ENCODE data around the gene TTLL11. TPM values are rescaled to one million over a fixed set of nuclear protein-coding genes. Genes with fewer than 3 reads are reported as not detected.

Gene TTLL11
- total RNA-seq, 1 experiment from 2014 or later, result 7.0 TPM

- Histone ChIP-seq H3K27ac (ENCODE audit: low read length) (no peak overlapping the region), H3K79me2 (ENCODE audit: low read length) (no peaks in the 10 kb centered on the region), H3K9ac (ENCODE audit: low read length) (no peak overlapping the region), H3K4me2 (ENCODE audit: low read length) (no peak overlapping the region), H3K4me1 (ENCODE audit: insufficient read depth, low read length) (no peaks in the 10 kb centered on the region), H3K4me3 (ENCODE audit: low read length) (no peak overlapping the region), H4K20me1 (ENCODE audit: low read length) (no peaks in the 10 kb centered on the region), H3F3A (ENCODE audit: low read length, unreplicated experiment) (no peaks in the 10 kb centered on the region), H2AFZ (ENCODE audit: low read length) (no peak overlapping the region), H3K27me3 (ENCODE audit: low read length) (no peaks in the 10 kb centered on the region), H3K36me3 (ENCODE audit: low read depth, low read length) (no peaks in the 10 kb centered on the region), H3K9me2 (replicated peaks; ENCODE audit: low read length) (no peaks in the 10 kb centered on the region), H3K9me3 (ENCODE audit: low read length) (no peaks in the 10 kb centered on the region)
- ChIA-PET POLR2A (ENCODE audit: unreplicated experiment) (no interaction called here), CTCF (no interaction called here)
- TF ChIP-seq EZH2phosphoT487 (IDR thresholded peaks at IDR 0.05; ENCODE audit: borderline replicate concordance, low read length), result no peak
- TF ChIP-seq EZH2 (IDR thresholded peaks at IDR 0.05; ENCODE audit: low read length, unreplicated experiment), result no peak
- TF ChIP-seq CTCF (conservative IDR thresholded peaks at IDR 0.05; ENCODE audit: low read depth, low read length), result no peak
- no TSS peak for BruUV-seq (replicated peaks)
- no peak for DNase-seq
- intact Hi-C loops (cut with micrococcal nuclease), result no loop called here
- ATAC-seq, result no peak
These were observed 275.6 kb downstream of the TTLL11 start for GRCh38 chr9:121817476-121817875.

- no peak for DNase-seq
- Histone ChIP-seq H3K9ac (ENCODE audit: low read length) (no peak overlapping the region), H3K4me3 (ENCODE audit: low read length) (no peak overlapping the region), H3K4me1 (ENCODE audit: insufficient read depth, low read length) (no peaks in the 10 kb centered on the region), H3K27ac (ENCODE audit: low read length) (no peak overlapping the region), H4K20me1 (ENCODE audit: low read length) (no peaks in the 10 kb centered on the region), H3K27me3 (ENCODE audit: low read length) (no peaks in the 10 kb centered on the region), H3K9me2 (replicated peaks; ENCODE audit: low read length) (no peaks in the 10 kb centered on the region), H3K4me2 (ENCODE audit: low read length) (no peak overlapping the region), H3K36me3 (ENCODE audit: low read depth, low read length) (no peaks in the 10 kb centered on the region), H3K9me3 (ENCODE audit: low read length) (no peaks in the 10 kb centered on the region), H3K79me2 (ENCODE audit: low read length) (no peaks in the 10 kb centered on the region), H3F3A (ENCODE audit: low read length, unreplicated experiment) (no peaks in the 10 kb centered on the region), H2AFZ (ENCODE audit: low read length) (no peak overlapping the region)
- CTCF ChIA-PET, result no interaction called here
- ATAC-seq, result no peak
- no peak for TF ChIP-seq EZH2phosphoT487 (IDR thresholded peaks at IDR 0.05; ENCODE audit: borderline replicate concordance, low read length)
- no peak for TF ChIP-seq CTCF (conservative IDR thresholded peaks at IDR 0.05; ENCODE audit: low read depth, low read length)
- POLR2A ChIA-PET (ENCODE audit: unreplicated experiment), result no interaction called here
- intact Hi-C loops (cut with micrococcal nuclease), result no loop called here
- BruUV-seq (replicated peaks), result no TSS peak
These were observed 276.2 kb downstream of the TTLL11 start for GRCh38 chr9:121816845-121817450.

- no peak overlapping the region for H3K4me2 ChIP-seq (ENCODE audit: low read length)
- H3F3A ChIP-seq (ENCODE audit: low read length, unreplicated experiment), result no peaks in the 10 kb centered on the region
- H3K79me2 ChIP-seq (ENCODE audit: low read length), result no peaks in the 10 kb centered on the region
- no peaks in the 10 kb centered on the region for H3K9me2 ChIP-seq (replicated peaks; ENCODE audit: low read length)
- no peaks in the 10 kb centered on the region for H3K36me3 ChIP-seq (ENCODE audit: low read depth, low read length)
- POLR2A ChIA-PET (ENCODE audit: unreplicated experiment), result no interaction called here
- no peak overlapping the region for H3K4me3 ChIP-seq (ENCODE audit: low read length)
- H3K9ac ChIP-seq (ENCODE audit: low read length), result no peak overlapping the region
- H3K27ac ChIP-seq (ENCODE audit: low read length), result no peak overlapping the region
- TF ChIP-seq CTCF (conservative IDR thresholded peaks at IDR 0.05; ENCODE audit: low read depth, low read length) (no peak), EZH2 (IDR thresholded peaks at IDR 0.05; ENCODE audit: low read length, unreplicated experiment) (no peak), EZH2phosphoT487 (IDR thresholded peaks at IDR 0.05; ENCODE audit: borderline replicate concordance, low read length) (no peak)
- no peak for ATAC-seq
- H2AFZ ChIP-seq (ENCODE audit: low read length), result no peak overlapping the region
- intact Hi-C loops (cut with micrococcal nuclease), result no loop called here
- no TSS peak for BruUV-seq (replicated peaks)
- no peaks in the 10 kb centered on the region for H4K20me1 ChIP-seq (ENCODE audit: low read length)
- H3K9me3 ChIP-seq (ENCODE audit: low read length), result no peaks in the 10 kb centered on the region
- CTCF ChIA-PET, result no interaction called here
- no peaks in the 10 kb centered on the region for H3K4me1 ChIP-seq (ENCODE audit: insufficient read depth, low read length)
- no peaks in the 10 kb centered on the region for H3K27me3 ChIP-seq (ENCODE audit: low read length)
- DNase-seq, result no peak
These were observed 276.7 kb downstream of the TTLL11 start for GRCh38 chr9:121816449-121816817.
